ENCODE results near the gene PIN4. TPM values are rescaled to one million over a fixed set of nuclear protein-coding genes. Genes with fewer than 3 reads are reported as not detected.

The PIN4 gene
- total RNA-seq, 3 donors from 2014 or later: 11.3 to 20.0 (median 12.5) TPM

- Histone ChIP-seq H3K36me3 (no peaks in the 10 kb centered on the region), H3K4me3 (no peak overlapping the region), H3K4me1 (no peaks in the 10 kb centered on the region), H3K27me3 (peaks cover 0 to 46% of the 10 kb centered on the region in 2 donors), H3K27ac (no peak overlapping the region), H3K9me3 (no peaks in the 10 kb centered on the region)
- intact Hi-C loops (cut with DNase I; ENCODE audit: low total_unique reads): no loop called here
- DNase-seq (ENCODE audit: low spot score in 2 of 2): no peak
- TF ChIP-seq, protein P1, sequence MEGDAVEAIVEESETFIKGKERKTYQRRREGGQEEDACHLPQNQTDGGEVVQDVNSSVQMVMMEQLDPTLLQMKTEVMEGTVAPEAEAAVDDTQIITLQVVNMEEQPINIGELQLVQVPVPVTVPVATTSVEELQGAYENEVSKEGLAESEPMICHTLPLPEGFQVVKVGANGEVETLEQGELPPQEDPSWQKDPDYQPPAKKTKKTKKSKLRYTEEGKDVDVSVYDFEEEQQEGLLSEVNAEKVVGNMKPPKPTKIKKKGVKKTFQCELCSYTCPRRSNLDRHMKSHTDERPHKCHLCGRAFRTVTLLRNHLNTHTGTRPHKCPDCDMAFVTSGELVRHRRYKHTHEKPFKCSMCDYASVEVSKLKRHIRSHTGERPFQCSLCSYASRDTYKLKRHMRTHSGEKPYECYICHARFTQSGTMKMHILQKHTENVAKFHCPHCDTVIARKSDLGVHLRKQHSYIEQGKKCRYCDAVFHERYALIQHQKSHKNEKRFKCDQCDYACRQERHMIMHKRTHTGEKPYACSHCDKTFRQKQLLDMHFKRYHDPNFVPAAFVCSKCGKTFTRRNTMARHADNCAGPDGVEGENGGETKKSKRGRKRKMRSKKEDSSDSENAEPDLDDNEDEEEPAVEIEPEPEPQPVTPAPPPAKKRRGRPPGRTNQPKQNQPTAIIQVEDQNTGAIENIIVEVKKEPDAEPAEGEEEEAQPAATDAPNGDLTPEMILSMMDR (IDR thresholded peaks at IDR 0.05): no peak
- TF ChIP-seq POLR2A (IDR thresholded peaks at IDR 0.05): no peak
- no peak for TF ChIP-seq POLR2AphosphoS5 (IDR thresholded peaks at IDR 0.05)
These were observed 40.1 kb upstream of the PIN4 start for GRCh38 chrX:72141372-72142004.

DNA sequence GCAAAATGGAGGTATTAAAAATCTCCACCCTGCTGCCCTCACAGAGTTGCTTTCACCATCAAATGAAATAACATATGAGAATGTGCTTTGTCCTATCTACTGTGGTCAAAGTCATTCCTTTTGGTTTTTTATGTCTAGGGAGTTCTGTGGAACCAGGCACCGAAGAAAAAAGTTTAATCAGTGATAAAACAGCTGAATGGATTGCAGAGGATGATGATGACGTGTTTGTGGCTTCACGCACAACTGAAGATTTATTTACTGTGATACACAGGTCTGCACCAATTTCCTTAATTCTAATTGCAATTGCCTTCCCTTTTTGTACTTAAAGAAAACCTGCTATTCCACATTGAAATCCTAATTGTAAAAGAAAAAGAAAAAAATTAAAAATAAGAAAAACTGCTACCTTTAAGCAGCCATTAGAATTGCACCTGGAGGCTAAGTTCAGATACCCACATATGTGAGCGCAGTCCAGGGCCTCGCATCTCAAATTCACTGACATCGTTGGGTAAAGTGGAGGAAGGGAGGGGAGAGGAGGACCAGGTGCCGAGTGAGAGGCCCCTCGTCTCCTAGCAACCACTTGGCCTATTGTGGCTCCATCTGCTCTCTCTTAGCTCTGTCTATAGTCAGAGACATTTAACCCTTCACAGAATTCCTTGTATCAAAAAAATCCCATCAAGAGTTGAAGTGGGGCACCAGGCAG, 39.3 kb upstream of the PIN4 start:
- H3K4me3 ChIP-seq: no peak overlapping the region
- no peaks in the 10 kb centered on the region for H3K36me3 ChIP-seq
- H3K4me1 ChIP-seq: no peaks in the 10 kb centered on the region
- no peak for TF ChIP-seq POLR2AphosphoS5 (IDR thresholded peaks at IDR 0.05)
- TF ChIP-seq, protein P1 (IDR thresholded peaks at IDR 0.05): no peak
- TF ChIP-seq POLR2A (IDR thresholded peaks at IDR 0.05): no peak
- H3K27ac ChIP-seq: no peak overlapping the region
- no peak for DNase-seq (ENCODE audit: low spot score in 2 of 2)
- H3K9me3 ChIP-seq: no peaks in the 10 kb centered on the region
- peaks cover 0 to 42% of the 10 kb centered on the region in 2 donors for H3K27me3 ChIP-seq
- intact Hi-C loops (cut with DNase I; ENCODE audit: low total_unique reads): no loop called here

- H3K4me3 ChIP-seq: no peak overlapping the region
- no peaks in the 10 kb centered on the region for H3K9me3 ChIP-seq
- H3K27ac ChIP-seq: no peak overlapping the region
- intact Hi-C loops (cut with DNase I; ENCODE audit: low total_unique reads): no loop called here
- no peaks in the 10 kb centered on the region for H3K36me3 ChIP-seq
- DNase-seq (ENCODE audit: low spot score in 2 of 2): no peak
- no peak for TF ChIP-seq POLR2A (IDR thresholded peaks at IDR 0.05)
- TF ChIP-seq, protein P1 (IDR thresholded peaks at IDR 0.05): no peak
- H3K4me1 ChIP-seq: no peaks in the 10 kb centered on the region
- peaks cover 0 to 37% of the 10 kb centered on the region in 2 donors for H3K27me3 ChIP-seq
These were observed 38.6 kb upstream of the PIN4 start for GRCh38 chrX:72142794-72143608.

DNA sequence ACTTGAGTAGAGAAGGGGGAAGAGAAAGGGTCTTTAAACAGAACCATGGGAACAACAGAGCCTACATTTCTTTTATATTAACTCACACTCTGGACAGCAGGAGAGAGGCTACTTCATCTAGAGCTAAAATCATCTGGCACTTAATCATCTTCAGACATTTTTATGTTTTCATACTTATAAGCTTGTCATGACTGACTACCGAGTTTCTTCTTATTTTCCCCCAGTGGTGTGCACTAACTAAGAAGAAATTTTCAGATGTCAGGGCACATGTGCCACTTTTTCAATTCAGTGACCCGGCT, 38.0 kb upstream of the PIN4 start:
- no peaks in the 10 kb centered on the region for H3K9me3 ChIP-seq
- H3K4me3 ChIP-seq: no peak overlapping the region
- H3K4me1 ChIP-seq: no peaks in the 10 kb centered on the region
- TF ChIP-seq POLR2AphosphoS5 (IDR thresholded peaks at IDR 0.05): no peak
- TF ChIP-seq, protein P1 (IDR thresholded peaks at IDR 0.05): no peak
- TF ChIP-seq POLR2A (IDR thresholded peaks at IDR 0.05): no peak
- DNase-seq (ENCODE audit: low spot score in 2 of 2): no peak
- H3K27ac ChIP-seq: no peak overlapping the region
- H3K27me3 ChIP-seq: peaks cover 0 to 39% of the 10 kb centered on the region in 2 donors
- no peaks in the 10 kb centered on the region for H3K36me3 ChIP-seq
- intact Hi-C loops (cut with DNase I; ENCODE audit: low total_unique reads): no loop called here

GRCh38 chrX:72145181-72145580, 36.4 kb upstream of the PIN4 start:
- Histone ChIP-seq H3K27ac (no peak overlapping the region), H3K4me1 (no peaks in the 10 kb centered on the region), H3K27me3 (peaks cover 0 to 39% of the 10 kb centered on the region in 2 donors), H3K4me3 (no peak overlapping the region), H3K9me3 (no peaks in the 10 kb centered on the region), H3K36me3 (no peaks in the 10 kb centered on the region)
- TF ChIP-seq POLR2AphosphoS5 (IDR thresholded peaks at IDR 0.05): no peak
- DNase-seq (ENCODE audit: low spot score in 2 of 2): no peak
- intact Hi-C loops (cut with DNase I; ENCODE audit: low total_unique reads): no loop called here
